Fibroblast of lung (primary cell): ENCODE results near the gene TMEM171. TPM values are rescaled to one million over a fixed set of nuclear protein-coding genes. Genes with fewer than 3 reads are reported as not detected.

Source experiments
- DNase-seq, 2 donors: peaks; one replicate each; pipeline versions ENCODE4 v3.0.0 to v3.0.0-alpha.2; 2010; ENCODE audit warnings: low read depth in 2 of 2
- H2AFZ ChIP-seq: 2 replicates; pipeline ENCODE4 v1.5.1; 2012; ENCODE audit warnings: low read length, control low read depth, inconsistent platforms
- H3K27ac ChIP-seq: 2 replicates; pipeline ENCODE4 v1.5.1; 2011; ENCODE audit warnings: low read length, control low read depth; ENCODE audit not compliant: insufficient read depth
- H3K27me3 ChIP-seq: 2 replicates; pipeline ENCODE4 v1.5.1; 2011; ENCODE audit warnings: mild to moderate bottlenecking, low read length; ENCODE audit not compliant: control insufficient read depth, insufficient read depth
- H3K36me3 ChIP-seq: 2 replicates; pipeline ENCODE4 v1.5.1; 2011; ENCODE audit warnings: low read length; ENCODE audit not compliant: control insufficient read depth, insufficient read depth
- H3K4me1 ChIP-seq: 2 replicates; pipeline ENCODE4 v1.5.1; 2011; ENCODE audit warnings: low read length; ENCODE audit not compliant: control insufficient read depth, insufficient read depth; ENCODE audit errors: extremely low read depth
- H3K4me2 ChIP-seq: 2 replicates; pipeline ENCODE4 v1.5.1; 2011; ENCODE audit warnings: low read length, control low read depth; ENCODE audit not compliant: insufficient read depth; ENCODE audit errors: extremely low read depth
- H3K4me3 ChIP-seq, 4 experiments: fragments of 200-600 bp in 1 of 4; sonication (generic) in 1 of 4; replicated peaks in 1 of 4; 2 replicates each; pipeline ENCODE4 v1.5.1; 2011 to 2016; ENCODE audit warnings: low read length in 4 of 4, low read depth in 3 of 4, mild to moderate bottlenecking in 3 of 4, control low read depth in 2 of 4, inconsistent platforms in 1 of 4, mixed read lengths in 1 of 4; ENCODE audit not compliant: insufficient read depth in 1 of 4; ENCODE audit errors: control extremely low read depth in 1 of 4
- H3K79me2 ChIP-seq: 2 replicates; pipeline ENCODE4 v1.5.1; 2012; ENCODE audit warnings: mild to moderate bottlenecking, low read length, inconsistent platforms; ENCODE audit not compliant: control insufficient read depth, insufficient read depth
- H3K9ac ChIP-seq: 2 replicates; pipeline ENCODE4 v1.5.1; 2011; ENCODE audit warnings: mild to moderate bottlenecking, low read length, control low read depth; ENCODE audit not compliant: insufficient read depth
- H3K9me3 ChIP-seq: 2 replicates; pipeline ENCODE4 v1.5.1; 2012; ENCODE audit warnings: low read depth, low read length; ENCODE audit not compliant: control insufficient read depth, insufficient read depth
- H4K20me1 ChIP-seq: 2 replicates; pipeline ENCODE4 v1.5.1; 2011; ENCODE audit warnings: low read length; ENCODE audit not compliant: control insufficient read depth, insufficient read depth; ENCODE audit errors: extremely low read depth
- EZH2 ChIP-seq: IDR thresholded peaks from 2 replicates; pipeline ENCODE4 v1.5.1; 2012; ENCODE audit warnings: low read length, control low read depth, mild to moderate bottlenecking; ENCODE audit errors: missing control alignments
- polyA plus RNA-seq, 2 donors: library from polyadenylated mRNA; depleted of rRNA in 1 of 2; stranded (reverse) in 1 of 2; unstranded in 1 of 2; fragments of >200 nt; gene quantifications; 2 replicates each; pipeline ENCODE4 v1.2.1, GENCODE V29; 2011 to 2012; ENCODE audit warnings: missing spikeins in 1 of 2
- total RNA-seq: library from RNA; depleted of rRNA; stranded (reverse); fragments of >200 nt; gene quantifications from 2 replicates; pipeline ENCODE4 v1.2.1, GENCODE V29; 2014
- TF ChIP-seq, protein P1 (sequence below), 2 donors: IDR thresholded peaks in 1 of 2; conservative IDR thresholded peaks in 1 of 2; 1 replicate in 1 of 2; 2 replicates in 1 of 2; pipeline ENCODE4 v1.5.1; 2011 to 2012; ENCODE audit warnings: low read length in 2 of 2, control low read depth in 1 of 2, inconsistent platforms in 1 of 2, low read depth in 1 of 2, mild to moderate bottlenecking in 1 of 2

The TMEM171 gene
- total and polyA plus RNA-seq, 2 donors (not counting 1 experiment from before 2014, with no cell fraction given), result 0.83 to 5.8 TPM

- H3K4me2 ChIP-seq, result no peak overlapping the region
- no peaks in the 10 kb centered on the region for H3K79me2 ChIP-seq
- no peaks in the 10 kb centered on the region for H3K27me3 ChIP-seq
- no peak overlapping the region for H3K27ac ChIP-seq
- no peaks in the 10 kb centered on the region for H3K36me3 ChIP-seq
- H3K9me3 ChIP-seq, result no peaks in the 10 kb centered on the region
- H3K9ac ChIP-seq, result no peak overlapping the region
- H4K20me1 ChIP-seq, result no peaks in the 10 kb centered on the region
- no peaks in the 10 kb centered on the region for H3K4me1 ChIP-seq
- no peak for DNase-seq
- no peak overlapping the region for H3K4me3 ChIP-seq
- no peak overlapping the region for H2AFZ ChIP-seq
- TF ChIP-seq, protein P1, sequence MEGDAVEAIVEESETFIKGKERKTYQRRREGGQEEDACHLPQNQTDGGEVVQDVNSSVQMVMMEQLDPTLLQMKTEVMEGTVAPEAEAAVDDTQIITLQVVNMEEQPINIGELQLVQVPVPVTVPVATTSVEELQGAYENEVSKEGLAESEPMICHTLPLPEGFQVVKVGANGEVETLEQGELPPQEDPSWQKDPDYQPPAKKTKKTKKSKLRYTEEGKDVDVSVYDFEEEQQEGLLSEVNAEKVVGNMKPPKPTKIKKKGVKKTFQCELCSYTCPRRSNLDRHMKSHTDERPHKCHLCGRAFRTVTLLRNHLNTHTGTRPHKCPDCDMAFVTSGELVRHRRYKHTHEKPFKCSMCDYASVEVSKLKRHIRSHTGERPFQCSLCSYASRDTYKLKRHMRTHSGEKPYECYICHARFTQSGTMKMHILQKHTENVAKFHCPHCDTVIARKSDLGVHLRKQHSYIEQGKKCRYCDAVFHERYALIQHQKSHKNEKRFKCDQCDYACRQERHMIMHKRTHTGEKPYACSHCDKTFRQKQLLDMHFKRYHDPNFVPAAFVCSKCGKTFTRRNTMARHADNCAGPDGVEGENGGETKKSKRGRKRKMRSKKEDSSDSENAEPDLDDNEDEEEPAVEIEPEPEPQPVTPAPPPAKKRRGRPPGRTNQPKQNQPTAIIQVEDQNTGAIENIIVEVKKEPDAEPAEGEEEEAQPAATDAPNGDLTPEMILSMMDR (conservative IDR thresholded peaks at IDR 0.05 in 1 of 2, IDR thresholded peaks at IDR 0.05 in 1 of 2; ENCODE audit: low read depth in 1 of 2, low read length in 2 of 2), result no peak
- TF ChIP-seq EZH2, result no peak
Observed at GRCh38 chr5:73129143-73129542, 8.8 kb downstream of the TMEM171 start.

GRCh38 chr5:73130811-73131210, 10.4 kb downstream of the TMEM171 start:
- Histone ChIP-seq H3K4me1 (no peaks in the 10 kb centered on the region), H3K9me3 (no peaks in the 10 kb centered on the region), H2AFZ (no peak overlapping the region), H3K27ac (no peak overlapping the region), H3K36me3 (no peaks in the 10 kb centered on the region), H3K79me2 (no peaks in the 10 kb centered on the region), H3K27me3 (no peaks in the 10 kb centered on the region), H3K9ac (no peak overlapping the region), H3K4me2 (no peak overlapping the region), H3K4me3 (no peak overlapping the region), H4K20me1 (no peaks in the 10 kb centered on the region)
- TF ChIP-seq, protein P1 (conservative IDR thresholded peaks at IDR 0.05 in 1 of 2, IDR thresholded peaks at IDR 0.05 in 1 of 2; ENCODE audit: low read depth in 1 of 2, low read length in 2 of 2), result no peak
- TF ChIP-seq EZH2, result no peak
- no peak for DNase-seq

DNA sequence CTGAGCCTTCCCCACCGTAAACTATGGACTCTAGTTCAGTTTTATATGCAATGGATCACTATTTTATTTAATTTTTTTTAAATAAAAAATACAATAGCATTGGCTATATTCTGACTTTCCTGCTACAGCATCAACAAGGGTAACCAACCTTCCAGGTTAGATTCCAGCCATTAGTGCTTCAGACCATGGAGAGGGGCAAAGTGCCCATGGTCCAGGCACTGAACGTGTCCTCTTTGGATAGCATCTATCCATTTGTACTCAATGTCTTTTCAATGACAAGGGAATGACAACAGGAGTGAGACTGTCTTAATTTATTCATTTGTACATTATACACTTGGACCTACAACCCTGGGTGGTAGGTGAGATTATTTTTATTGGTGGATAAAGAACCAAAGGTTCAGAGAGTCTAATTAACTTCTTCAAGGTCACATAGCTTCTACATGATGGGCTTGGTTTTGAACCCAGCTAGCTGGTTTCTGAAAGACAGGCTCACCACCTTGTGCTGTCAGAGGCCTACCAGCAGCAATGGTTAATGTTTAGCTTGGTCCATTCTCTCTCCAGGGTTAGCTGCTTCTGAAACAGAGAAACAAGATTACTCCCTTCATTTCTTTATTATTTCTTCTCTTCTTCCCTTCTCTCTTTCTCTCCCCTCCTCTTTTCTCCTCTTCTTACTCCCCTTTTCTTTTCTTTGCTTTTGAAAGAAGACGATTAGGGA, 11.5 kb downstream of the TMEM171 start:
- TF ChIP-seq EZH2, result no peak
- TF ChIP-seq, protein P1 (conservative IDR thresholded peaks at IDR 0.05 in 1 of 2, IDR thresholded peaks at IDR 0.05 in 1 of 2; ENCODE audit: low read depth in 1 of 2, low read length in 2 of 2), result no peak
- no peaks in the 10 kb centered on the region for H4K20me1 ChIP-seq
- DNase-seq, result no peak

More for the DNA sequence above, 11.5 kb downstream of the TMEM171 start:
- no peaks in the 10 kb centered on the region for H3K27me3 ChIP-seq
- H2AFZ ChIP-seq, result no peak overlapping the region
- no peak overlapping the region for H3K4me3 ChIP-seq
- H3K79me2 ChIP-seq, result no peaks in the 10 kb centered on the region
- H3K4me2 ChIP-seq, result no peak overlapping the region
- H3K36me3 ChIP-seq, result no peaks in the 10 kb centered on the region
- H3K9ac ChIP-seq, result no peak overlapping the region
- H3K4me1 ChIP-seq, result peaks cover 4% of the 10 kb centered on the region
- no peak overlapping the region for H3K27ac ChIP-seq
- no peaks in the 10 kb centered on the region for H3K9me3 ChIP-seq
